H9 (cell line): ENCODE data around the gene INTS6. TPM values are rescaled to one million over a fixed set of nuclear protein-coding genes. Genes with fewer than 3 reads are reported as not detected.

Experiments
- DNase-seq: peaks from one replicate; pipeline ENCODE4 v3.0.0-alpha.2; 2017
- H2AFZ ChIP-seq: one replicate; pipeline ENCODE4 v1.6.1; 2013; ENCODE audit warnings: mild to moderate bottlenecking, low read length, control low read depth, moderate library complexity
- H2AK5ac ChIP-seq: 2 replicates; pipeline ENCODE4 v1.6.1; 2013; ENCODE audit warnings: low read length, control low read depth, mixed read lengths; ENCODE audit not compliant: insufficient read length
- H2BK120ac ChIP-seq: one replicate; pipeline ENCODE4 v1.6.1; 2013; ENCODE audit warnings: low read depth, mild to moderate bottlenecking, low read length, control low read depth, inconsistent platforms; ENCODE audit not compliant: poor library complexity, severe bottlenecking
- H2BK12ac ChIP-seq: 2 replicates; pipeline ENCODE4 v1.6.1; 2013; ENCODE audit warnings: low read length, control low read depth, mixed read lengths, low read depth; ENCODE audit not compliant: insufficient read length
- H2BK15ac ChIP-seq: 2 replicates; pipeline ENCODE4 v1.6.1; 2013; ENCODE audit warnings: low read depth, low read length, control low read depth
- H2BK20ac ChIP-seq: one replicate; pipeline ENCODE4 v1.6.1; 2013; ENCODE audit warnings: low read depth, mild to moderate bottlenecking, low read length, control low read depth, inconsistent platforms; ENCODE audit not compliant: poor library complexity, severe bottlenecking
- H2BK5ac ChIP-seq: 2 replicates; pipeline ENCODE4 v1.6.1; 2013; ENCODE audit warnings: low read length, control low read depth, mixed read lengths; ENCODE audit not compliant: insufficient read length
- H3K14ac ChIP-seq: 2 replicates; pipeline ENCODE4 v1.6.1; 2013; ENCODE audit warnings: low read length, control low read depth; ENCODE audit not compliant: insufficient read depth
- H3K18ac ChIP-seq: 2 replicates; pipeline ENCODE4 v1.6.1; 2013; ENCODE audit warnings: low read depth, mild to moderate bottlenecking, mixed read lengths, low read length, control low read depth; ENCODE audit not compliant: insufficient read length
- H3K23ac ChIP-seq: 2 replicates; pipeline ENCODE4 v1.6.1; 2013; ENCODE audit warnings: low read length, control low read depth, mixed read lengths, low read depth; ENCODE audit not compliant: insufficient read length
- H3K23me2 ChIP-seq: 2 replicates; pipeline ENCODE4 v1.6.1; 2013; ENCODE audit warnings: low read depth, mild to moderate bottlenecking, mixed read lengths, low read length, control low read depth; ENCODE audit not compliant: insufficient read length, poor library complexity, severe bottlenecking
- H3K27ac ChIP-seq: 2 replicates; pipeline ENCODE4 v1.5.1; 2013; ENCODE audit warnings: low read length, control low read depth, mixed read lengths, low read depth; ENCODE audit not compliant: insufficient read length
- H3K27me3 ChIP-seq: 2 replicates; pipeline ENCODE4 v1.6.1; 2013; ENCODE audit warnings: low read length, control low read depth, inconsistent platforms; ENCODE audit not compliant: insufficient read depth
- H3K4ac ChIP-seq: 2 replicates; pipeline ENCODE4 v1.6.1; 2013; ENCODE audit warnings: low read depth, mild to moderate bottlenecking, control low read depth, inconsistent platforms, low read length, moderate library complexity
- H3K4me1 ChIP-seq: 2 replicates; pipeline ENCODE4 v1.6.1; 2013; ENCODE audit warnings: low read length, control low read depth, inconsistent platforms; ENCODE audit not compliant: insufficient read depth
- H3K4me2 ChIP-seq: 2 replicates; pipeline ENCODE4 v1.6.1; 2013; ENCODE audit warnings: low read length, control low read depth, mixed read lengths; ENCODE audit not compliant: insufficient read length, insufficient read depth
- H3K56ac ChIP-seq: 2 replicates; pipeline ENCODE4 v1.6.1; 2013; ENCODE audit warnings: low read depth, mild to moderate bottlenecking, mixed read lengths, low read length, control low read depth; ENCODE audit not compliant: insufficient read length
- H3K79me1 ChIP-seq: 2 replicates; pipeline ENCODE4 v1.6.1; 2013; ENCODE audit warnings: low read depth, mild to moderate bottlenecking, moderate library complexity, low read length, control low read depth, inconsistent platforms; ENCODE audit not compliant: insufficient read depth, poor library complexity, severe bottlenecking
- H3K79me2 ChIP-seq: 2 replicates; pipeline ENCODE4 v1.6.1; 2013; ENCODE audit warnings: low read length, control low read depth, inconsistent platforms; ENCODE audit not compliant: insufficient read depth
- H3K9ac ChIP-seq: 2 replicates; pipeline ENCODE4 v1.6.1; 2013; ENCODE audit warnings: low read length, control low read depth, mixed read lengths; ENCODE audit not compliant: insufficient read length; ENCODE audit errors: extremely low read depth
- H3K9me3 ChIP-seq: one replicate; pipeline ENCODE4 v1.6.1; 2013; ENCODE audit warnings: low read depth, low read length, inconsistent platforms; ENCODE audit not compliant: control insufficient read depth
- H3T11ph ChIP-seq: one replicate; pipeline ENCODE4 v1.6.1; 2013; ENCODE audit warnings: mild to moderate bottlenecking, low read length, control low read depth, inconsistent platforms
- H4K20me1 ChIP-seq: one replicate; pipeline ENCODE4 v1.6.1; 2013; ENCODE audit not compliant: control insufficient read depth, insufficient read length, insufficient read depth
- H4K5ac ChIP-seq: 2 replicates; pipeline ENCODE4 v1.6.1; 2013; ENCODE audit warnings: low read depth, mild to moderate bottlenecking, mixed read lengths, low read length, control low read depth; ENCODE audit not compliant: insufficient read length
- H4K8ac ChIP-seq: replicated peaks from 2 replicates; pipeline ENCODE4 v1.6.1; 2013; ENCODE audit warnings: low read length, control low read depth, mixed read lengths, low read depth; ENCODE audit not compliant: insufficient read length
- H4K91ac ChIP-seq: 2 replicates; pipeline ENCODE4 v1.6.1; 2013; ENCODE audit warnings: low read depth, mild to moderate bottlenecking, moderate library complexity, mixed read lengths, low read length, control low read depth; ENCODE audit not compliant: insufficient read length
- H3K27ac Mint-ChIP-seq, 3 experiments: 2 replicates in 2 of 3; 3 replicates in 1 of 3; pipeline ENCODE4 v1.8.0; 2020 to 2021; ENCODE audit warnings: mixed read lengths in 3 of 3, mild to moderate bottlenecking in 1 of 3, moderate library complexity in 1 of 3
- H3K27me3 Mint-ChIP-seq: 2 replicates; pipeline ENCODE4 v1.8.0; 2021; ENCODE audit warnings: low read depth, mild to moderate bottlenecking, moderate library complexity, mixed read lengths
- H3K36me3 Mint-ChIP-seq, 3 experiments: 2 replicates in 2 of 3; 3 replicates in 1 of 3; pipeline ENCODE4 v1.8.0; 2020 to 2021; ENCODE audit warnings: low read depth in 3 of 3, mixed read lengths in 3 of 3; ENCODE audit not compliant: insufficient read depth in 1 of 3
- H3K4me1 Mint-ChIP-seq, 2 experiments: 2 replicates each; pipeline ENCODE4 v1.8.0; 2020; ENCODE audit warnings: mixed read lengths in 2 of 2
- H3K4me3 Mint-ChIP-seq, 2 experiments: 2 replicates in 1 of 2; 3 replicates in 1 of 2; pipeline ENCODE4 v1.8.0; 2020 to 2021; ENCODE audit warnings: mild to moderate bottlenecking in 2 of 2, mixed read lengths in 2 of 2, moderate library complexity in 1 of 2
- H3K9me3 Mint-ChIP-seq, 2 experiments: 2 replicates in 1 of 2; 3 replicates in 1 of 2; pipeline ENCODE4 v1.8.0; 2020; ENCODE audit warnings: mild to moderate bottlenecking in 2 of 2, mixed read lengths in 2 of 2, moderate library complexity in 1 of 2
- CTCF ChIP-seq: fragments of 200-600 bp; sonication (generic); conservative IDR thresholded peaks from 3 replicates; pipeline ENCODE4 v1.8.0; 2021; ENCODE audit warnings: antibody characterized with exemption, mild to moderate bottlenecking
- WGBS: extraction: QIAGEN DNeasy Blood & Tissue Kit; methylation state at CpG from one replicate; pipeline ENCODE4 v1.1.7; 2013; ENCODE audit warnings: missing lambda C conversion rate, low lambda C conversion rate, mixed read lengths; ENCODE audit not compliant: insufficient read length; ENCODE audit errors: extremely low coverage; 5-methylcytosine and 5-hydroxymethylcytosine counted together
- total RNA-seq: library from RNA; stranded (reverse); gene quantifications from 2 replicates; pipeline ENCODE4 v1.2.1, GENCODE V29; 2021

The INTS6 gene
- total RNA-seq, 1 experiment from 2014 or later: 61.2 TPM

- H2AK5ac ChIP-seq: no peak overlapping the region
- peaks cover 20 to 26% of the 10 kb centered on the region in 2 experiments for H3K4me1 Mint-ChIP-seq
- H3K4me3 Mint-ChIP-seq: no peak overlapping the region
- TF ChIP-seq CTCF: no peak
- H3K9me3 Mint-ChIP-seq: no peaks in the 10 kb centered on the region
- no peak overlapping the region for H2BK120ac ChIP-seq
- no peak overlapping the region for H3K27ac ChIP-seq
- no peak overlapping the region for H3K4me2 ChIP-seq
- H3K4ac ChIP-seq: no peak overlapping the region
- H3K9ac ChIP-seq: no peak overlapping the region
- no peak overlapping the region for H2BK15ac ChIP-seq
- no peaks in the 10 kb centered on the region for H3K79me2 ChIP-seq
- H3K36me3 Mint-ChIP-seq: no peaks in the 10 kb centered on the region
- no peak overlapping the region for H3K18ac ChIP-seq
- H3K4me1 ChIP-seq: no peaks in the 10 kb centered on the region; the same call in 1 of the 2 replicates
- H3K23me2 ChIP-seq: no peaks in the 10 kb centered on the region
- no peak overlapping the region for H4K91ac ChIP-seq
- no peak overlapping the region for H2BK5ac ChIP-seq
- WGBS: no CpG with 5 or more reads among the region's 5 CpGs
- H3K27ac Mint-ChIP-seq: no peak overlapping the region; a peak in 1 of 7 replicates
- no peaks in the 10 kb centered on the region; the same call in none of the 2 replicates for H3K27me3 Mint-ChIP-seq
- no peak overlapping the region for H2BK12ac ChIP-seq
- H3K9me3 ChIP-seq: no peaks in the 10 kb centered on the region
- H2BK20ac ChIP-seq: no peak overlapping the region
- no peak overlapping the region for H3T11ph ChIP-seq
- no peak overlapping the region for H3K23ac ChIP-seq
- no peak overlapping the region for H4K8ac ChIP-seq
- H4K5ac ChIP-seq: no peak overlapping the region
- no peaks in the 10 kb centered on the region for H3K27me3 ChIP-seq
- no peak overlapping the region for H3K56ac ChIP-seq
- no peak overlapping the region for H3K14ac ChIP-seq
- no peaks in the 10 kb centered on the region for H4K20me1 ChIP-seq
- no peak overlapping the region for H2AFZ ChIP-seq
- DNase-seq: no peak
- H3K79me1 ChIP-seq: no peaks in the 10 kb centered on the region
Observed at GRCh38 chr13:51336746-51337145, 116.1 kb downstream of the INTS6 start.
